Smooth muscle cell (in vitro differentiated cells): ENCODE measurements around the gene BRAT1. TPM values are rescaled to one million over a fixed set of nuclear protein-coding genes. Genes with fewer than 3 reads are reported as not detected.

Experiments used
- DNase-seq: peaks from one replicate; lab custom pipeline; 2025; ENCODE audit not compliant: unreplicated experiment; lab: John Stamatoyannopoulos, UW
- H2AFZ ChIP-seq: fragments of 200-600 bp; sonication (generic); 2 replicates; pipeline ENCODE4 v1.6.0; 2016; ENCODE audit warnings: antibody characterized with exemption, low read depth, mild to moderate bottlenecking
- H3F3A ChIP-seq: fragments of 200-600 bp; sonication (generic); 2 replicates; pipeline ENCODE4 v1.6.0; 2017; ENCODE audit warnings: antibody characterized with exemption, low read depth
- H3K27ac ChIP-seq: fragments of 200-600 bp; sonication (generic); 2 replicates; pipeline ENCODE4 v1.5.1; 2016; ENCODE audit warnings: low read depth, mild to moderate bottlenecking
- H3K27me3 ChIP-seq: fragments of 200-600 bp; sonication (generic); 2 replicates; pipeline ENCODE4 v1.6.1; 2016; ENCODE audit warnings: low read depth, mild to moderate bottlenecking
- H3K36me3 ChIP-seq: fragments of 200-600 bp; sonication (generic); 2 replicates; pipeline ENCODE4 v1.5.1; 2016; ENCODE audit warnings: low read depth
- H3K4me1 ChIP-seq: fragments of 200-600 bp; sonication (generic); 2 replicates; pipeline ENCODE4 v1.5.1; 2016; ENCODE audit warnings: low read depth
- H3K4me2 ChIP-seq: fragments of 200-600 bp; sonication (generic); 2 replicates; pipeline ENCODE4 v1.6.0; 2016; ENCODE audit warnings: mild to moderate bottlenecking
- H3K4me3 ChIP-seq: fragments of 200-600 bp; sonication (generic); 2 replicates; pipeline ENCODE4 v1.5.1; 2016; ENCODE audit warnings: mild to moderate bottlenecking
- H3K79me2 ChIP-seq: fragments of 200-600 bp; sonication (generic); 2 replicates; pipeline ENCODE4 v1.6.0; 2016; ENCODE audit warnings: low read depth, mild to moderate bottlenecking
- H3K9ac ChIP-seq: fragments of 200-600 bp; sonication (generic); 2 replicates; pipeline ENCODE4 v1.6.0; 2016; ENCODE audit warnings: low read depth
- H3K9me3 ChIP-seq: fragments of 200-600 bp; sonication (generic); replicated peaks from 2 replicates; pipeline ENCODE4 v1.5.1; 2016; ENCODE audit warnings: low read depth
- H4K20me1 ChIP-seq: fragments of 200-600 bp; sonication (generic); 2 replicates; pipeline ENCODE4 v1.6.0; 2016; ENCODE audit warnings: low read depth
- CTCF ChIP-seq: fragments of 200-600 bp; sonication (generic); IDR thresholded peaks from 2 replicates; pipeline ENCODE4 v1.5.1; 2017; ENCODE audit warnings: borderline replicate concordance, mild to moderate bottlenecking, antibody characterized with exemption; ENCODE audit not compliant: insufficient read depth, poor library complexity, severe bottlenecking
- WGBS: methylation state at CpG from one replicate; pipeline ENCODE4 v1.1.7; 2016; ENCODE audit warnings: low lambda C conversion rate; 5-methylcytosine and 5-hydroxymethylcytosine counted together
- polyA plus RNA-seq: library from polyadenylated mRNA; unstranded; fragments of >200 nt; fragmentation: Nextera tagmentation; extraction: Ambion mirVana; gene quantifications from 2 replicates; pipeline ENCODE4 v1.2.1, GENCODE V29; 2016
- total RNA-seq: library from RNA; depleted of rRNA; stranded (reverse); fragments of >200 nt; gene quantifications from 2 replicates; pipeline ENCODE4 v1.2.3, GENCODE V29; 2014

Gene BRAT1
- total and polyA plus RNA-seq, 2 experiments from 2014 or later: 11.2 to 32.4 TPM

GRCh38 chr7:2597273-2597640 is 41.9 kb upstream of the BRAT1 start:
- WGBS: 95% methylated on average over 13 of the region's 13 CpGs
- Histone ChIP-seq H3K4me1 (no peaks in the 10 kb centered on the region), H3K4me2 (no peak overlapping the region), H4K20me1 (no peaks in the 10 kb centered on the region), H3K9ac (no peak overlapping the region), H3K27me3 (no peaks in the 10 kb centered on the region), H3K9me3 (no peaks in the 10 kb centered on the region), H3K27ac (no peak overlapping the region), H3K4me3 (no peak overlapping the region), H3F3A (no peaks in the 10 kb centered on the region), H3K79me2 (no peaks in the 10 kb centered on the region), H3K36me3 (no peaks in the 10 kb centered on the region), H2AFZ (no peak overlapping the region)
- DNase-seq: no peak
- TF ChIP-seq CTCF: no peak

- Histone ChIP-seq H3F3A (no peaks in the 10 kb centered on the region), H3K4me2 (no peak overlapping the region), H3K4me1 (no peaks in the 10 kb centered on the region), H3K27ac (no peak overlapping the region), H3K27me3 (no peaks in the 10 kb centered on the region), H3K36me3 (no peaks in the 10 kb centered on the region), H3K4me3 (no peak overlapping the region), H3K9me3 (no peaks in the 10 kb centered on the region), H2AFZ (no peak overlapping the region), H3K9ac (no peak overlapping the region), H3K79me2 (no peaks in the 10 kb centered on the region), H4K20me1 (no peaks in the 10 kb centered on the region)
- DNase-seq: no peak
- WGBS: 96% methylated on average over 22 of the region's 22 CpGs
- TF ChIP-seq CTCF: no peak
Measured at GRCh38 chr7:2596464-2597272, 41.3 kb upstream of the BRAT1 start.

- no peaks in the 10 kb centered on the region for H4K20me1 ChIP-seq
- H3K36me3 ChIP-seq: no peaks in the 10 kb centered on the region
- no peak overlapping the region for H3K4me2 ChIP-seq
- no peaks in the 10 kb centered on the region for H3K9me3 ChIP-seq
- no peak for DNase-seq
- no peak overlapping the region for H3K27ac ChIP-seq
- no peaks in the 10 kb centered on the region for H3K27me3 ChIP-seq
- H3K4me3 ChIP-seq: no peak overlapping the region
- no peaks in the 10 kb centered on the region for H3K4me1 ChIP-seq
- no peaks in the 10 kb centered on the region for H3K79me2 ChIP-seq
- no peak overlapping the region for H2AFZ ChIP-seq
- no peak for TF ChIP-seq CTCF
- no peaks in the 10 kb centered on the region for H3F3A ChIP-seq
- H3K9ac ChIP-seq: no peak overlapping the region
- WGBS: 92% methylated on average over 27 of the region's 27 CpGs
Measured at GRCh38 chr7:2595258-2595860, 40.0 kb upstream of the BRAT1 start.

GRCh38 chr7:2594599-2594998 is 39.3 kb upstream of the BRAT1 start:
- H3F3A ChIP-seq: no peaks in the 10 kb centered on the region
- no peak for TF ChIP-seq CTCF
- WGBS: 97% methylated on average over 10 of the region's 10 CpGs
- no peaks in the 10 kb centered on the region for H3K79me2 ChIP-seq
- no peaks in the 10 kb centered on the region for H3K36me3 ChIP-seq
- no peak overlapping the region for H3K27ac ChIP-seq
- H3K4me1 ChIP-seq: no peaks in the 10 kb centered on the region
- no peaks in the 10 kb centered on the region for H4K20me1 ChIP-seq
- H3K4me2 ChIP-seq: no peak overlapping the region
- no peaks in the 10 kb centered on the region for H3K27me3 ChIP-seq
- H3K9me3 ChIP-seq: no peaks in the 10 kb centered on the region
- H2AFZ ChIP-seq: no peak overlapping the region
- DNase-seq: no peak
- H3K9ac ChIP-seq: no peak overlapping the region
- H3K4me3 ChIP-seq: no peak overlapping the region
